ENCODE data around the gene BNIP5. TPM values are rescaled to one million over a fixed set of nuclear protein-coding genes. Genes with fewer than 3 reads are reported as not detected.

BNIP5 gene
- total and polyA plus RNA-seq, 8 donors: 2.4 to 14.8 (median 4.6) TPM

GRCh38 chr6:36297051-36297450, 39.6 kb downstream of the BNIP5 start:
- TF ChIP-seq, protein P1, sequence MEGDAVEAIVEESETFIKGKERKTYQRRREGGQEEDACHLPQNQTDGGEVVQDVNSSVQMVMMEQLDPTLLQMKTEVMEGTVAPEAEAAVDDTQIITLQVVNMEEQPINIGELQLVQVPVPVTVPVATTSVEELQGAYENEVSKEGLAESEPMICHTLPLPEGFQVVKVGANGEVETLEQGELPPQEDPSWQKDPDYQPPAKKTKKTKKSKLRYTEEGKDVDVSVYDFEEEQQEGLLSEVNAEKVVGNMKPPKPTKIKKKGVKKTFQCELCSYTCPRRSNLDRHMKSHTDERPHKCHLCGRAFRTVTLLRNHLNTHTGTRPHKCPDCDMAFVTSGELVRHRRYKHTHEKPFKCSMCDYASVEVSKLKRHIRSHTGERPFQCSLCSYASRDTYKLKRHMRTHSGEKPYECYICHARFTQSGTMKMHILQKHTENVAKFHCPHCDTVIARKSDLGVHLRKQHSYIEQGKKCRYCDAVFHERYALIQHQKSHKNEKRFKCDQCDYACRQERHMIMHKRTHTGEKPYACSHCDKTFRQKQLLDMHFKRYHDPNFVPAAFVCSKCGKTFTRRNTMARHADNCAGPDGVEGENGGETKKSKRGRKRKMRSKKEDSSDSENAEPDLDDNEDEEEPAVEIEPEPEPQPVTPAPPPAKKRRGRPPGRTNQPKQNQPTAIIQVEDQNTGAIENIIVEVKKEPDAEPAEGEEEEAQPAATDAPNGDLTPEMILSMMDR (IDR thresholded peaks at IDR 0.05): no peak
- TF ChIP-seq POLR2A (IDR thresholded peaks at IDR 0.05) (no peak), POLR2AphosphoS5 (IDR thresholded peaks at IDR 0.05) (no peak), EP300 (IDR thresholded peaks at IDR 0.05) (no peak)
- intact Hi-C loops (cut with DNase I; ENCODE audit: low total_unique reads): no loop called here

GRCh38 chr6:36296240-36296639, 40.4 kb downstream of the BNIP5 start:
- Histone ChIP-seq H3K4me1 (peaks cover 0 to 5% (median 1%) of the 10 kb centered on the region in 4 donors), H3K27ac (no peak overlapping the region), H3K36me3 (no peaks in the 10 kb centered on the region), H3K27me3 (peaks cover 0 to 11% (median 0%) of the 10 kb centered on the region in 3 donors), H3K9me3 (no peaks in the 10 kb centered on the region), H3K4me3 (no peak overlapping the region)
- DNase-seq: no peak
- WGBS, 5 donors: 45 to 68% (median 63%) methylated on average over 1 of the region's 1 CpG
- intact Hi-C loops (cut with DNase I; ENCODE audit: low total_unique reads): no loop called here
- TF ChIP-seq POLR2A (IDR thresholded peaks at IDR 0.05) (no peak), EP300 (IDR thresholded peaks at IDR 0.05) (no peak), POLR2AphosphoS5 (IDR thresholded peaks at IDR 0.05) (no peak)
- TF ChIP-seq, protein P1 (IDR thresholded peaks at IDR 0.05): no peak

More at GRCh38 chr6:36297051-36297450, 39.6 kb downstream of the BNIP5 start:
- Histone ChIP-seq H3K27me3 (peaks cover 0 to 13% (median 0%) of the 10 kb centered on the region in 3 donors), H3K36me3 (no peaks in the 10 kb centered on the region), H3K9me3 (no peaks in the 10 kb centered on the region), H3K27ac (no peak overlapping the region), H3K4me3 (no peak overlapping the region), H3K4me1 (peaks cover 0 to 13% (median 8%) of the 10 kb centered on the region in 4 donors)
- WGBS, 5 donors: 82 to 89% (median 84%) methylated on average over 6 of the region's 6 CpGs
- DNase-seq: no peak

DNA sequence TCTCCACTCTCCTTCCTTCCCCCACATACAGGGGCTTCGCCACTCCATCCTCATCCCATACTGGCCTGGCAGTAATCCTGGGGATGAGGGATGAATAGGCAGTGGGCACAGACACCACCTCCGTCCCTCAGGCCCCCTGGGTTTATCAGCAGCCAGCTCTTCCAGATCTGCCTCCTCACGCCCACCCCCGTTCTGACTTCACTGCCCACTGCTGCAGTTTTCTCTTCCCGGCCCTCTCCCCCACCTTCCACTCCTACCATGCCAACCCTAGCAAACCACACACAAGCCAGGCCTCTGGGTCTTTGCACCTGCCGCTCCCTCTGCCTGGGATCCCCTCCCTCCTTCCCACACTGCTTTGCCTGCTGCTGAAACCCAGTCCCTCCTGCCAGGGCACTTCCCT, 44.5 kb downstream of the BNIP5 start:
- Histone ChIP-seq H3K4me3 (no peak overlapping the region), H3K27ac (no peak overlapping the region), H3K4me1 (peaks cover 0 to 3% (median 0%) of the 10 kb centered on the region in 4 donors), H3K27me3 (peaks cover 0 to 5% (median 0%) of the 10 kb centered on the region in 3 donors), H3K36me3 (no peaks in the 10 kb centered on the region), H3K9me3 (no peaks in the 10 kb centered on the region)
- TF ChIP-seq, protein P1 (IDR thresholded peaks at IDR 0.05): no peak
- no peak for TF ChIP-seq POLR2AphosphoS5 (IDR thresholded peaks at IDR 0.05)
- TF ChIP-seq POLR2A (IDR thresholded peaks at IDR 0.05): no peak
- no peak for TF ChIP-seq EP300 (IDR thresholded peaks at IDR 0.05)
- 75 to 91% (median 79%) methylated on average over 6 of the region's 6 CpGs for WGBS, 5 donors
- DNase-seq: no peak
- intact Hi-C loops (cut with DNase I; ENCODE audit: low total_unique reads): no loop called here

DNA sequence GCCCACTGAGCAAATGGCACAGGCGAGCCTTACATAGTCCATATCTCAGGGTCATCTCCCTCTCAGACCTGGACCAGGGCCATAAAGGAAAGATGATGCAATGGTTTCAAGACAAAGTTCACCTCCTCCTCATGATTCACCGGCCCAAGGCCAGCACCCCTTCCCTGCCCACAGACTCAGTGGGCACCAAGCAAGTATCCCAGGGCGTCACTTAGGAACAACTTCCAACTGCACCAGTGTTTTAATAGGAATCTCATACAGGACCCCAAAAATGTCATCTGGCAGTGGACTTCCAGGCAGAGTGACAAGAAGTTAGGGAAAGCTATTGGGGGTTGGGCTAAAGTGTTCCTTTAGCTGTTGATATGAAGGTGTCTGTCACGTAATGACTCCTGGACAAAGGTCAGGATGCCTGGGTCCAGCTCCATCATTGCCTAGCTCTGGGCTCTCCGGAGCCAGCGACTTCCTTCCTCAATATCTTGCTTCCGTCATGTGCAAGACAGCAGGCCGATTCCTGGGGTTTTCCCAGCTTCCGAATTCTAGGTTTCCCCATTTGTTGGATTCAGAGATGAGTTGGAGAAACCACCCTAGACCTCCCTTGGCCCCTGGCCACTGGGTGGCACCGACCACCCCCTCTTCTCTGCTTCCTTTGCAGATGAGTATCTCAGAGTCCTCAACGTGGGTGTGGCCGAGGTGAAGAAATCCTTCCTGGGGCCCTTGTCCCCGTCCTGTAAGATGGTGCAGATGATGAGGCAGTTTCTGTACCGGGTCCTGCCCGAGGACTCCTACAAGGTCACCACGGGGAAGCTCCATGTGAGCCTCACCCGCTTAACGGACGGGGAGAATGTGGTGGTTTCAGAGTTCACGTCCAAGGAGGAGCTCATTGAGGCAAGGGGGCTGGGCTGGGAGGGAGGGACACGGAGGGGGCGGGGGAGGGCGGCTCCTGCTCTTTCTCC, 45.7 kb downstream of the BNIP5 start:
- Histone ChIP-seq H3K27me3 (peaks cover 0 to 17% (median 0%) of the 10 kb centered on the region in 3 donors), H3K27ac (peak overlapping the region in 2 of 5 donors; percentile 8 to 35), H3K36me3 (no peaks in the 10 kb centered on the region), H3K4me3 (no peak overlapping the region), H3K9me3 (no peaks in the 10 kb centered on the region), H3K4me1 (peaks cover 0 to 3% (median 0%) of the 10 kb centered on the region in 4 donors)
- 51 to 73% (median 64%) methylated on average over 22 to 23 of the region's 23 CpGs for WGBS, 5 donors
- no peak for DNase-seq
- intact Hi-C loops (cut with DNase I; ENCODE audit: low total_unique reads): no loop called here
- TF ChIP-seq POLR2A (IDR thresholded peaks at IDR 0.05): no peak

Data from stomach (tissue), 9 donors.